Renal cortical epithelial cell (primary cell): ENCODE data around the gene ASXL2. TPM values are rescaled to one million over a fixed set of nuclear protein-coding genes. Genes with fewer than 3 reads are reported as not detected.

Experiments used
- DNase-seq: peaks from one replicate; pipeline ENCODE4 v3.0.0-alpha.2; 2011; ENCODE audit warnings: low read depth
- total RNA-seq: library from RNA; depleted of rRNA; stranded (reverse); fragments of >200 nt; gene quantifications from 2 replicates; pipeline ENCODE4 v1.2.3, GENCODE V29; 2014

Gene ASXL2
- total RNA-seq, 1 donor from 2014 or later = 20.1 TPM

DNA sequence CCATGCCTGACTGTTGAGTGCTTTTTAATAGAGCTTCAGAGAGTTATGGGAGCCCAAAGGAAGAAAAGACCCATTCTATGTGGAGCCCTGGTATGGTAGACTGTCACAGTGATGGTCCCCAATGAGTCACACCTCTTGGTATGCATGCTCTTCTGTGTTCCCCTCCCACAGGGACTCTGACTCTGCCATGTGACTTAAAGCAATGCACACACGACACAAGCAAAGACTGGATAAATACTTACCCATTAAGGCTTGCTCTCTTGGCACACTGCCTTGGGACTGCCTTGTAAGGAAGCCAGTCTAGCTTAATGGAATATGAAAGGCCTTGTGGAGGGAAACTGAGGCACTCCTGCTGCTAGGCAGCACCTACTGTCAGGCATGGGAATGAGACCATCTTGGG lies 188.2 kb downstream of the ASXL2 start:
- peak; percentile 66 for DNase-seq

DNA sequence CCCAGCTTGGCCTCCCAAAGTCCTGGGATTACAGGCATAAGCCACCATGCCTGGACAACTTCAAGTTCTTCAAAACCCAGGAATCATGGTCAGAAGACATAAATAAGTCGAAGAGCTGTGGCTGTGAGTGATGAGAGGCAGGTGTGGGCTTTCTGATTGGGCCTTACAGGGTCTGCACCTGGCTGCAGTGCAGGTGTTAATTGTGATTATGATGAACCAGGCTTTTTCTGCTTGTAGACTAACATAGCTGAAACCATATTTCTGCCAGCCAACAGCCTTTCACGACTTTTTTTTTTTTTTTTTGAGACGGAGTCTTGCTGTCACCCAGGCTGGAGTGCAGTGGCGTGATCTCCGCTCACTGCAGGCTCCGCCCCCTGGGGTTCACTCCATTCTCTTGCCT lies 190.1 kb downstream of the ASXL2 start:
- no peak for DNase-seq

DNA sequence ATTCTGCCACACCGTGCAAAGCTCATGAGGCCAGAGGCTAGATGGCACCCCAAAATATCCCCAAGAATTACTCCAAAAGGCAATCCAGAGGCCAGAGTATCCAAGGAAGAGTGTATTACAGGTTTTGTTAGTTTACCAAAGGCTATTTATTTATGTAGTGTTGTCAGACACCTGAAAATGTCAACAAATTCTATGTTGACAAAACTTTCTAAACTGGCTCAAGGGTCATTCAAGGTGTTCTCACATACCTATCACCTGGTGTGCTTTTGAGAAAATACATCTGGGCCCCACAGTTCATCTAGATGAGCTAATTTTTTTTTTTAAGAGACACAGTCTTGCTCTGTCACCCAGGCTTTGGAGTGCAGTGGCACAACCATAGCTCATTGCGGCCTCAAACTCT lies 192.5 kb downstream of the ASXL2 start:
- DNase-seq = no peak

DNA sequence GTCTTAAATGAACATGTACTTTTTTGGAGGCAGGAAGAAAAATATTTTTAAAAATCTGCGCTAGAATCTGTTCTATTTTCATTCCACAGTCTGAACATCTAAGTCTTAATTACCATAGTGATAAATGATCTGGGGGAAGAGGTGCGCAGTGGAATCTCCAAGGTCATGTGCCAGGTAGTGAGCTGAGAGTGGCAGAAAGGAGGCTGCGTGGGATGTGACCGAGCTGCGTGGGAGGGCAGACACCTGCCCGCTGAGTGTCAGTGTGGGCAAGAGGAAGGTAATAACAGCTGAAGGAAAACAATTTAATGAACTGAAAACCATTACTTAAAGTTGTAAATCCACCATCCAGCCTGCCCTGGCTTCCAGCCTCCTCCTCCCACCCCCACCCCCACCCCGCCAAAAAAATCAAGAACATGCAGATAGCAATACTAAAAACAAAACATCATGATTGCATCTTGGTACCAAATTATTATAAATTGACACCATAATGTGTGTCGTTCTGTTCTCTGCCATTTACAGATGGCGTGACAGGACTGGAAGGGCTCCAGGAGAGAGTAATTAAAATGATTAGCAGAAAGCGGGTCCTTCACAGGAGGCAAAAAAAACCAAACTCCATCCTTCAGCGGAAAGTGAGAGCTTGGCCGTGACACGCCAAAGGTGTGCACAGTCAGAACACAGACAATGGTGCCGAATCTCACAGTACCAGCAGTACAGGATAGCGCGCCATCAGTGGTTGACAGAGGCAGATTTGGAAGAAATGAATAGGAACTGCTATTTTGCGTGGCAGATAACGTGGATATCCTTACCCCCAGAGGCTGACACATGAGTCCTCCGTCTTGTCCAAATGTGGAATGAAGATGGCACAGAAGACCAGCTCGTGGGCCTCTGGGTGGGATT lies 193.5 kb downstream of the ASXL2 start:
- no peak for DNase-seq

Other genes with a start within 250 kb of the ASXL2 start
- gene DTNB, start 204.9 kb downstream of the ASXL2 start, total RNA-seq = 5.0 and 10.7 TPM in 2 replicates
- gene KIF3C, start 104.0 kb upstream of the ASXL2 start, total RNA-seq = 28.9 and 41.7 TPM in 2 replicates
- gene RAB10, start 155.6 kb upstream of the ASXL2 start, total RNA-seq = 150 and 380 TPM in 2 replicates